ENCODE data around the gene ADCY9.

ADCY9 gene

GRCh38 chr16:4003166-4003565 lies 113.1 kb downstream of the ADCY9 start:
- no peak for DNase-seq (ENCODE audit: low read depth)

DNA sequence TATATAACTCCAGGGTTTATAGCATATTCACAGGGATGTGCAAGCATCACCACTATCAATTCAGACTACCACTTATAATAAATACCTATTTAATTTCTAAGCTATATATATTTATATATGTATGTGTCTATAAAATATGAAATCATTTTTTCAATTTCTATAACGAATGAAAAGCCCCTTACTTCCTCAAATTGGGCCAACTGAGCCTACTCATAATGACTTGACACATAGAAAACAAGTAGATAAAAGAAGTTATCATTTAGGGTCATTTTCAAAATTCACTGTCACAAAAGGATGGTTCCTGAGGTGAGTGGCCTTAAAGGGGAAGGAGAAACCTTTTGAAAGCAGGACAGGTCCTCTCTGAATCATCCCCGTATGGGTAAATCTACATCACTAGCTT lies 114.1 kb downstream of the ADCY9 start:
- no peak for DNase-seq (ENCODE audit: low read depth)

DNA sequence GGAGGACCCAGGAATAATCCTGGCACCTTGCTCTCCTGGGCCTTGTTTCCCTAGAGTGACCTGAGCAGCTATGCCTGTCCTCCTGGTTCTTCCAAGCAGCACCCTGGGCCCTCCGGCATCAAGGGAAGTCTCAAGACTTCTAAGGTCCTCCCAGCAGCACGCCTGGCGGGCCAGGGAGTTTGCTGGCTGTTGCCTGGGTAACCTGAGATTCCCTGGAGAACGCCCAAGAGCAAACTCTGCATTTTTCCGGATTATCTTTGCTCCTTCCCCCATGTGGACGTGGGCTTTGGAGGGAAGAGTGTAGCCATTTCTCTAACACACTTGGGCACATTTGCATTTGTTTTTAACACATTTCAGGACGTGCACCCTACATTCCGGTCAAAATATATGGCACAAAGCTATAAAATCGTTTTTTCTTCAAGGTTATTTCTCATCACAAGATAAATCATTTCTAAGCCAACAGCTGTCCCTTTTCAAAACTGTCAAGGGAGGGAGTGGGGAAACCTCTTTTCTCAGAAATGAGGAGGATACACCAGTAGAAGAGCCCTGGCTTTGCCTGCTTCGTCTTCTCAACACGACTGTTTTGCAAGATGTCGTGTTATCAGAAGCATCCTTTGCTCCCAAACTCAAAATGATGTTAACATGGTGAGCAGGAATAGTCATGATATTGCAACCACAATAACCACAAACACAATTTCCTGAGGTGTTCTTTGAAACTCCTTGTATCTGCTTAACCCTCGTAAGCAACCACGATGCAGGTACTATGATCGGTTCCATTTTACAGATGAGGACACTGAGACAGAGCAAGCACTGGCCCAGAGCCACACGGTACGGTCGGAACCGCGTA lies 116.5 kb downstream of the ADCY9 start:
- peak; percentile 53 for DNase-seq (ENCODE audit: low read depth)

DNA sequence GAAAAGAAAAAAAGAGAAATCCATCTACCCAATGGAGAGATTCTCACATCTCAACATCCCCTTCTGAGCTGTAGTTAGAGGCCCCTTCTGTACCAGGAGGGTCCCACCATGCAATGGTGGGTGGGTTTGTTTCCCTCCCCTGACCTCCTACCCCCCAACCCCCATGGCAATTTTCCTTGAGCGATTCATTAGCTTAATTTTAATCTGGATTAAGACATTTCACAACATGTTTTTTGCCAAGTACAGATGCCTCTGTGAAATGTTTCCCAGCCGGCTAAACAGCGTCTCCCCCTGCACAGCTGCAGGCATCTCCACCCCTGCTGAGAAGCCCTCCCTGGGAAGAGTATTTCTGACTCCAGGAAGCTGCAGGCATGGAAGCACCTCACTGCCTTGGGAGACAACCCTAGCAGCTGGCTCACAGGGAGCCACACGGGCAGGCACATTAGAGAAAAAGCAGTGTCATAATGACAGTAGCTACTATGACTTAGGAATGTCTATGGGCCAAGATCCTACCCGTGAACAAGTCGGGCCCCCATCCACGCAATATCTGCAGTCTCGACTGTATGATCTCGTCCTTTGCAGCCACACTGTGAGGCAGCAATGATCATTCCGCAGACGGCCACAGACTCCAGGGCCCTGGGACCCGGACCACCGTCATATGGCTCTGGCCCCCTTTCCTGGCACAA lies 117.3 kb downstream of the ADCY9 start:
- DNase-seq (ENCODE audit: low read depth) = peak; percentile 67

DNA sequence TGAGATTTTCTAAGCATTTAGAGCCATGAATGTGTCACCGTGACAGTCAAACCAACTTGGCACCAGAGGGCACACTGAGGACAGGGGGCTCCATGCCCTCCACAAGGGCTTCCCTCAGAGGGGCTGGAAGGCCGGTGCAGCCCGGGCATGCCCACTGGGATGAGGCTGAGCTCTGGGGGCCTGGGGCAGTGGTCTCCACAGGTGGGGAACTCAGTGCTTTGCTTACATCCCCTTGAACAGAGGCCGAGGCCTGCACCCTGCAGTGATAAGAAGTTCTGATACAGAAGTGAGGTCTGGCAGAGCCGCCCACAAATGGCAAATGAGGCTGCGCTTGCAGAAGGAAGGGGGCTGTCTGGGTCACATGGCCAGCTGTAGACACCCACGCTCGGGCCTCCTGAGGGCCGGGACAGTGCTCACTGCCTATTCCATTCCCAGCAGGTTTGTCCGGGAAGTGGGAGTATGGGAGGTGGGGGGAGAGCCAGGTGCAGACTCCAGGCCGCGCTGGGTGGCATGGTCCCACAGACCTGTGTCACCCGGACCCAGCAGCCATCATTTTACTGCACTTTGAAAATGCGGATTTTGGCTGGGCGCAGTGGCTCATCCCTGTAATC lies 118.9 kb downstream of the ADCY9 start:
- no peak for DNase-seq (ENCODE audit: low read depth)

DNA sequence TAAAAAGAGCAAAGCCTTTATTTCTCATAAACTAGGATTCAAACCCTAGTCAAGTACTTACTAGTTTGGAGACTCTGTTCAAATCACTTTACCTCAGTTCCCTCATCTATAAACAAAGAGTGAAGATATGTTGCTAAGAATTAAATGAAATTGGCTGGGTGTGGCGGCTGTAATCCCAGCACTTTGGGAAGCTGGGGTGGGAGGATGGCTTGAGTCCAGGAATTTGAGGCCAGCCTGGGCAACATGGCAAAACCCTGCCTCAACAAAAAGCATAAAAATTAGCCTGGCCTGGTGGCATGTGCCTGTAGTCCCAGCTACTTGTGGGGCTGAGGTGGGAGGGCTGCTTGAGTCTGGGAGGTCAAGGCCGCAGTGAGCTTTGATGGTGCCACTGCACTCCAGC lies 121.2 kb downstream of the ADCY9 start:
- DNase-seq (ENCODE audit: low read depth) = no peak

DNA sequence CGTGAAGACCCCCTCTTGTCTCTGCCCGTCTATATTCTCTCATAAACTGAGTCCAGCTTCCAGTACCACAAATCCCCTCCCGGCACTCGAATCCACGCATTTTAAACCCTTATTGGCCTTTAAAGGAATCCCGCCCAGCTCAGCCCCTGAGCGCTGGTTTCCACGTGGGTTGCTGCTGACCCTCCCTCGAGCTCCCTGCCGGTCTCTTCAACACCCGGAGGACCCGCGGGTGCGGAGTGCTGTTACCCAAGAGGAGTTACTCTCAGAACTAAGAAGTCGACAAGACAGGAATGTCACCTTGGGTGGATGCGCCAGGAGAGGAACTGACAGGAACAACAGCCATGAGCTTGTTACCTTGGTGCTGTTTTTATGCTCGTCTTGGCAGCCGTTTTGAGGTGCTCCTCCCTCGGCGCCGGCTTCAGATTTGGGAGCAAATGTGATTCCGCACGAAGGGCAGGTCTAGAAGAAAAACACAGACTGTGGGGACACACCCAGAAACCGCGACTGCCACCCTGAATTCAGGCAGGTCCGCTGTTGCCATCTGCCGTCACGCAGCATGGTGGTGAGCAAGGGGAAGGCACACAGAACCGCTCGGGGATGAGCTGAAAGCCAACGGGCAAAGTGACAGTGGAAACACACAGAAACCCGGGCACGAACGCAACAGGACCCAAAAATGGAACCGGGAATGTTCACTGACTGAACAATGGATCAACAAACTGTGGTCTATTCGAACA lies 123.0 kb downstream of the ADCY9 start:
- no peak for DNase-seq (ENCODE audit: low read depth)

DNA sequence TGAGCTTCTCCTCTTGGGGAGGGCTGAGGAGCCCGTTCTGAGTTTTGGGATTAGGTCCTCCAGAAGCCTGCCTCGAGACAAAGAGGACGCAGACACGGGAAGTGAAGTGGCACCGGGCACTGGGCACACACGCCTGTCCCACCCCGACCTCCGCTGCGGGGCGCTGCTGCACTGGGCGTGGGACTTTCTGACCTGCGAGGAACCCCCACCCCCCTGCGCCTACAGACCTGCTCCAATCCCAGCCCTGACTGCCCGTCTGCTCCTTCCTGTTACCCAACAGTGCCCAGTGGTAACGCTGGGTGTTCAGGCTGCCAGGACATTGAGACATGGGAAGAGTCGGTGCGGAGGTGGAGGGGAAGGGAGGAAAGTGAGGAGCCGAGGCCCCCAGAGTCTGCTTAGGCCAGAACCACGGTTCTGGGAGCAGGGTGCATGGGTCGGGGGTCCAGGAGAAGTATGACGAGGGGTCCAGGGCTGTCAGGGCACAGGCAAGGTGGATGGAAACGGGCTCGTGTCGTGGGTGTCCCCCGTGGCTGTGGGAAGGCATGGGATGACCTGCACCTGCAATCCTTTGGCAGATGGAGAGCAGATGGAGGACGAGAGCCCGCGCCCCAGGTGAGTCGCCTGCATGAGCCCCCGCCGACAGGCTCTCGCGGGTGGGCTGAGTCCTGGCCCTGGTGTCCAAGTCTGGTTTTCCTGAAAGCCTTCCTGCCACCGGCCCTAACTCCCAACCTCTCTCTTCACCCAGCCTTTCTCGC lies 123.8 kb downstream of the ADCY9 start:
- DNase-seq (ENCODE audit: low read depth) = no peak

GRCh38 chr16:3988824-3989223 lies 127.4 kb downstream of the ADCY9 start:
- no peak for DNase-seq (ENCODE audit: low read depth)

GRCh38 chr16:3988011-3988410 lies 128.2 kb downstream of the ADCY9 start:
- no peak for DNase-seq (ENCODE audit: low read depth)

DNA sequence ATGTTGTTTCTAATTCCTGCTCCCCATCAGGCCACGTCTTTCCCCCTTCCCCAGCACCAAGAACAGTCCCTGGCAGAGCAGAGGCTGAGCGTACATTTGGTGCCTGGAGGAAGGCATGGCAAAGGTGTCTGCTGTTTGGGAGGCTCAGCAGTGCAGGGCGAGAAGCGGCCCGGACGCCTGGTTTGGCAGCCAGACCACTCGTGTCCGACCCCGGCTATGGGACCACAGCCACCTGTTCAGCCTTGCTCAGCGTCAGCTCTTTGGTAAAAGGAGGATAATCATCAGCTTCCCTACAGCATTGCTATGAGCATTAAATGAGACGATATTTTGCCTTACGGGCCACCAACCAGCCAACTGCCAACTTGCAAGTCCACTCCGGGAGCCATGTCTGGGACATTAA lies 129.0 kb downstream of the ADCY9 start:
- no peak for DNase-seq (ENCODE audit: low read depth)

DNA sequence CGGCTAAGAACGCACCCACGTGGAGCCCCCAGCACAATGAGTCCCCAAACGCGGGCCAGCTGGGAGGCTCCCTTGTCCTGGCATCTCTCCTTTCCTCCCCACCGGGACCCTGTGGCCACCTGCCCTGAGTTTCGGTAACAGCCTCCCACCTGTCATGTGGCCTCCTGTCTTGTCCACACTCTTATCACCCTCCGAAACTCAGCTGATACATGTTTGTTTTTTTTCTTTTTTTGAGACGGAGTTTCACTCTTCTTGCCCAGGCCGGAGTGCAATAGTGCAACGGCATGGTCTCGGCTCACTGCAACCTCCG lies 130.1 kb downstream of the ADCY9 start:
- DNase-seq (ENCODE audit: low read depth) = no peak

DNA sequence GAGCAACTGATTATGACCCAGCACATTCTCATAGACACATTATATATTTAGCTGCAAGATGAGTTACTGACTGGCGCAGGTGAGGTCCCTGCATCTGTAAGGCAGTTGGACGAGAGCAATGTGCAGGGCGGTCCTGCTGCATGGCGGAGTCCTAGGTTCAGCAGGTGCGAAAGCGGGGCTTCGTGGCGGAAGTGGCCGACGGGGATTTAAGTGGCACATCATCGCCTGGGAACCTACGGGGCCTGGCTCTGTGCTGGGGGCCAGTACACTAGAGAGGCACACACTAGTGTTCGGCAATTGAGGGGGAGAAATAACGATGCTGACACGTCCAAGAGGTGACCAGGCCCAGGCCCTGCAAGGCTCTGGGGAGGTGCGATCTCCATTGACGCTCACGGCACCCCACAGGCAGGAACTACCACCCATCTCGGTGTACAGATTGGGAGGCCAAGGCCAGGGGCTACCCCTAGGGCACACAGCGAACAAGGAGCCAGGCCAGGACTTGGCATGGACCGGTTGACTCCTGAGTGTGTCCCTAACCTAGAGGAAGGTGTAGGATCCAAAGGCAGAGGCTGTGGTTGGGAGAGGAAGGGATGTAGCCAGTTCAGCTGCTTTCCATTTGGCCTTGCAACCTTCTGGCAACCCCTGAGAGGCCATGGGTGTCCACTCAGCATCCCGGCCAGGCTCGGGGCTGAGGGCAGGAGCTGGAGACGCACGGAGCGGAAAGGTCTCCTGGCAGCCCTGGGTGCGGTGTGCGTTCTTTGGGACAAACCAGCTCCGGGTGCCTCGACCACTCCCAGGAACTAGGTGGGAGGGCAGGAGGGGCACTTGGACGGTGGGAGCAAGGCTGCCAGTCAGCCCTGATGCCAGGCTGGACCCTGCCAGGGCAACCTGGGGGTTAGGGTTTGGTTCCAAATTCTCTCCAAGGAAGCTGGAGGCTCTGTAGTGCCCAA lies 131.9 kb downstream of the ADCY9 start:
- no peak for DNase-seq (ENCODE audit: low read depth)

DNA sequence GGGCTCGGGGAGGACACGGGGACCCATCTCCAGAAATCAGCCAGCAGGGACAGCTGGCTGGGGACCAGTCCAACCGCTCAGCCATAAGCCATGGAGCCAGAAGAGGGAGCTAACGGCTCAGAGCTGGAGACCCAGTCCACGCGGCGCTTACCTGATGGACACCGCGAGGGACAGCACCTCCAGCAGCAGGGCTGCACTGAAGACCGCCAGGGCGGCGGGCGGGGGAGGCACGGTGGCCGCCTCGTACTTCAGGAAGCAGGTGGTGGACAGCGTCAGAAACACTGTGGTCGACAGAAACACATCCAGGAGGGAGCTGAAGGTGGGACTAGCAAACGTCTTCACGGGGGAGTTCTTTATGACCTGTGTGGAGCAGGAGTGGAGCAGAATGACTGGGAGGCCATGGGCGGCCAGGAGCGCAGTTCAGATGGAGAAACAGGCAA lies 133.1 kb downstream of the ADCY9 start:
- DNase-seq (ENCODE audit: low read depth) = no peak

GRCh38 chr16:3982216-3982615 lies 134.0 kb downstream of the ADCY9 start:
- DNase-seq (ENCODE audit: low read depth) = no peak

DNA sequence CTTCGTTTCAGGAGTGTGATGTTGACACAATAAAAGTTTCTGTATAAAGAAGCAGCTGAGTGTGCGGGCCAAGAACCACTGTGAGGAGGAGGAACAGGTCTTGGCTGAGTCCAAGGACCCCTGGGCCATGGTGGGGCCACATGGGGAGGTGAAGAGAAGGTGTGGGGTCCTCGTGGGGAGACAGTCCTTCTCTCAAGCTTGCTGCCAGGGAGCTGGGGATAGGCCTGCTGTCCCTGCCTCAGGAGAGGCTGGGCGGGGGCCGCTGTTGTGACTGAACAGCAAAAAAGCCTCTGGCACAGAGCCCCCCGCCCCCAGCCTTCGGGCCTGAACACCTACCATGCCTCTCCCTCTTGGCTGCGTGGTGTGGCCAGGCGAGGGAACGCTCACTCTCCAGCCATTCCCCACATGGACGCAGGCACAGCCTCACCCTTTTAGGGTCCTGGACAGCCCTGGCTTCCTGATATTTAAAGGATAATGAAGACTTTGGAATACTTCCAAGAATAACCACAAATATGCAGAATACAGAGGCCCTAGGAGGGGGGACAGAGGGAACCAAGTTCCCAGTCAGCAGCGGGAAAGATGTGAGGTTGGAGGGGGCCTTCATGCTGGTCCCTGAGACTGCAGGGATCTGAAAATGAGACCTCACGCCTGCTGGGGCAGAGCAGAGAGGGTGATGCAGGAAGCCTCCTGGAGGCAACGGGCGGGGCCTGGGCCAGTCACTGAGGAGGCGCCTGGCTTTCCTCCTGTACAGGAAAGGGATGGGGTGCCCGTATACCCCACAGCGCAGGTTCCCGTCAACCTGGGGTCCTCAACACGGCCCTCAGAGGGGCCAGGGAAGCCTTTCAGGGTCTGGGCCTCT lies 135.8 kb downstream of the ADCY9 start:
- no peak for DNase-seq (ENCODE audit: low read depth)

GRCh38 chr16:3979518-3979917 lies 136.7 kb downstream of the ADCY9 start:
- DNase-seq (ENCODE audit: low read depth) = no peak

- no peak for DNase-seq (ENCODE audit: low read depth)
Measured at GRCh38 chr16:3979070-3979469, 137.2 kb downstream of the ADCY9 start.

DNA sequence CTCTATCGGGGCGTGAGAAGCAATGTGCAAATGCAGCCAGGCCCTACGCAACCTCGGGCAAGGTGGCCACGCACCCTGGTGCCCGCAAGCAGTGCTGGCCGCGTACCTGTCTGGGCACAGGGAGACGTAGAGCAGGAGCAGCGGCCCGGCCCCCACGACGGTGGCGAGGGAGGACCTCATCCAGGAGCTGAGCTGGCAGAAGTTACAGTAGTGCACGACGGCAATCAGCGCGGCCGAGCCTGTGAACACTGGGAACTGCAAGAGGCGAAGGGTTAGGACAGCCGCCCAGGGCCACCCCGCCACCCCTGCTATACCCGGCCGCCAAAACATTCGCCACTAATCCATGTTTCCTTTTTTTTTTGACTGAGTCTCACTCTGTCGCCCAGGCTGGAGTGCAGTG lies 138.9 kb downstream of the ADCY9 start:
- no peak for DNase-seq (ENCODE audit: low read depth)

GRCh38 chr16:3974751-3975150 lies 141.5 kb downstream of the ADCY9 start:
- no peak for DNase-seq (ENCODE audit: low read depth)

All from GM04503 (cell line).